ENCODE data around the gene MLX. TPM values are rescaled to one million over a fixed set of nuclear protein-coding genes. Genes with fewer than 3 reads are reported as not detected.

Gene MLX
- total and polyA plus RNA-seq, 12 donors, result 34.2 to 95.0 (median 47.1) TPM

DNA sequence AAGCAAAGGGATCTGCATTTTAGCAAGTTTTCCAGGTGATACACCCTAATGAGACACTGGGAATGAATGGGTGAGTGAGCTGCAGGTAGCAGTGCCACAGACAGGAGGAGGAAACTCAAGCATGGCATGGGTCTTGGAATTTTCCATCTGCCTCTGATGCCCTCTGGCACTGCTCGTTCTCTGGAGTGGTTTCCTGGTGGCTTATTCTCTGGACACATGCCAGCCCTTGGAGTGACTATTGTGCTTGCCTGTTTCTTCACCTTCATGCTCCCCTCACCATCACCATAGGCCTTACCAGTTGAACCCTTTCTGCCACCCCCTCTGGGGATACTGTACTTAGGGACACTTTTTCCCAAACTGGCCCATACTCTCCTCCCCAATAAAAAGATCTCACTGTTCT is 3.4 kb upstream of the MLX start:
- Histone ChIP-seq H3K9me3 (replicated peaks in 1 of 3) (no peaks in the 10 kb centered on the region), H3K4me3 (peak overlapping the region in 1 of 4 donors; percentile 91), H3K27me3 (no peaks in the 10 kb centered on the region), H3K4me1 (replicated peaks in 1 of 2) (peaks cover 35 to 43% of the 10 kb centered on the region in 2 donors), H3K27ac (peak overlapping the region in 4 of 5 donors; percentile 81 to 92 (median 88)), H3K36me3 (replicated peaks in 1 of 2) (peaks cover 0 to 23% of the 10 kb centered on the region in 2 donors)
- 0 to 15% (median 11%) methylated on average over 1 of the region's 1 CpG for WGBS, 4 donors
- TF ChIP-seq, protein P1, sequence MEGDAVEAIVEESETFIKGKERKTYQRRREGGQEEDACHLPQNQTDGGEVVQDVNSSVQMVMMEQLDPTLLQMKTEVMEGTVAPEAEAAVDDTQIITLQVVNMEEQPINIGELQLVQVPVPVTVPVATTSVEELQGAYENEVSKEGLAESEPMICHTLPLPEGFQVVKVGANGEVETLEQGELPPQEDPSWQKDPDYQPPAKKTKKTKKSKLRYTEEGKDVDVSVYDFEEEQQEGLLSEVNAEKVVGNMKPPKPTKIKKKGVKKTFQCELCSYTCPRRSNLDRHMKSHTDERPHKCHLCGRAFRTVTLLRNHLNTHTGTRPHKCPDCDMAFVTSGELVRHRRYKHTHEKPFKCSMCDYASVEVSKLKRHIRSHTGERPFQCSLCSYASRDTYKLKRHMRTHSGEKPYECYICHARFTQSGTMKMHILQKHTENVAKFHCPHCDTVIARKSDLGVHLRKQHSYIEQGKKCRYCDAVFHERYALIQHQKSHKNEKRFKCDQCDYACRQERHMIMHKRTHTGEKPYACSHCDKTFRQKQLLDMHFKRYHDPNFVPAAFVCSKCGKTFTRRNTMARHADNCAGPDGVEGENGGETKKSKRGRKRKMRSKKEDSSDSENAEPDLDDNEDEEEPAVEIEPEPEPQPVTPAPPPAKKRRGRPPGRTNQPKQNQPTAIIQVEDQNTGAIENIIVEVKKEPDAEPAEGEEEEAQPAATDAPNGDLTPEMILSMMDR (IDR thresholded peaks at IDR 0.05), result peak in 1 of 6 experiments; percentile 1
- no peak for TF ChIP-seq POLR2A (IDR thresholded peaks at IDR 0.05)
- intact Hi-C loops (cut with DNase I), result no loop called here
- peak in 6 of 7 donors; percentile 57 to 76 (median 68) for DNase-seq

DNA sequence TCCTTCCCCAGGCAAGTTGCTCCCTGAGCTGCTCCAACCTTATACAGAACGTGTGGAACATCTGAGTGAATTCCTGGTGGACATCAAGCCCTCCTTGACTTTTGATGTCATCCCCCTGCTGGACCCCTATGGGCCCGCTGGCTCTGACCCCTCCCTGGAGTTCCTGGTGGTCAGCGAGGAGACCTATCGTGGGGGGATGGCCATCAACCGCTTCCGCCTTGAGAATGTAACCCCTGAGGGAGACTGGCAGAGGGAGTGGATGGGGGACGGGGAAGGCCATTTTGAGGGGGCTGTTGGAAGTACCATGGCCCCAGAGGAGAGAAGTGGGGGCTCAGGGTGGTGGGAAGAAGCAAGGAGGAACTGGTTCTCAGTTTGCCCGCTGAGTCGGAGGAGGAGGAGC is 3.0 kb upstream of the MLX start:
- Histone ChIP-seq H3K9me3 (replicated peaks in 1 of 3) (no peaks in the 10 kb centered on the region), H3K4me3 (no peak overlapping the region), H3K36me3 (replicated peaks in 1 of 2) (peaks cover 0 to 27% of the 10 kb centered on the region in 2 donors), H3K4me1 (replicated peaks in 1 of 2) (peaks cover 35 to 43% of the 10 kb centered on the region in 2 donors), H3K27ac (peak overlapping the region in 4 of 5 donors; percentile 81 to 92 (median 88)), H3K27me3 (no peaks in the 10 kb centered on the region)
- 75 to 85% (median 78%) methylated on average over 9 of the region's 9 CpGs for WGBS, 4 donors
- no peak for DNase-seq
- intact Hi-C loops (cut with DNase I), result no loop called here
- no peak for TF ChIP-seq POLR2A (IDR thresholded peaks at IDR 0.05)
- TF ChIP-seq, protein P1 (IDR thresholded peaks at IDR 0.05), result no peak

DNA sequence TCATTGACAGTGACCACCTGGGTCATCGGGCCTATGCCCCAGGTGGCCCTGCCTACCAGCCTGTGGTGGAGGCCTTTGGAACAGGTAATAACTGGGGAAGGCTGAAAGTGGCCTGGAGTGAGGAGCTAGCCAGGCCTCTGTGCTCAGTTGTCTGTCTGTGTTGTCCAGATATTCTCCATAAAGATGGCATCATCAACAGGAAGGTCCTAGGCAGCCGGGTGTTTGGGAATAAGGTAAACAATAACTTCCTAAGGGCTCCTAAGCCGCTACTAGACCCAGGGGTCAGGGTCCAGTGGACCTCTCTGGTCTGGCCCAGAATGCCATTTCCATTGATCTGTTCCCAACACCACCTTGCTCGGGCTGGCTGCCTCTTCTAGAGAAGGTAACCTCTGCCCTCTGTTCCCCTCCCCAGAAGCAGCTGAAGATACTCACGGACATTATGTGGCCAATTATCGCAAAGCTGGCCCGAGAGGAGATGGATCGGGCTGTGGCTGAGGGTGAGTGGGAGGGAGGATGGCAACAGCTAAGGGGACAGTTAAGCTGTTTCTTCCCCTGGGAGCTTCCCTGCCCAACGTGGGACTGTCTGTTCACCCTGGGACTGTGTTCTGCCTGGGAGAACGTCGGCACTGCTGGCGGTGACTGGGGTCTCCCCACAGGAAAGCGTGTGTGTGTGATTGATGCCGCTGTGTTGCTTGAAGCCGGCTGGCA is 1.9 kb upstream of the MLX start:
- TF ChIP-seq, protein P1 (IDR thresholded peaks at IDR 0.05), result no peak
- no peak for TF ChIP-seq POLR2A (IDR thresholded peaks at IDR 0.05)
- Histone ChIP-seq H3K36me3 (replicated peaks in 1 of 2) (peaks cover 0 to 37% of the 10 kb centered on the region in 2 donors), H3K4me1 (replicated peaks in 1 of 2) (peaks cover 35 to 43% of the 10 kb centered on the region in 2 donors), H3K27me3 (no peaks in the 10 kb centered on the region), H3K4me3 (no peak overlapping the region), H3K9me3 (replicated peaks in 1 of 3) (no peaks in the 10 kb centered on the region), H3K27ac (no peak overlapping the region)
- intact Hi-C loops (cut with DNase I), result no loop called here
- no peak for DNase-seq
- WGBS, 4 donors, result 89 to 92% (median 90%) methylated on average over 14 to 15 of the region's 15 CpGs

DNA sequence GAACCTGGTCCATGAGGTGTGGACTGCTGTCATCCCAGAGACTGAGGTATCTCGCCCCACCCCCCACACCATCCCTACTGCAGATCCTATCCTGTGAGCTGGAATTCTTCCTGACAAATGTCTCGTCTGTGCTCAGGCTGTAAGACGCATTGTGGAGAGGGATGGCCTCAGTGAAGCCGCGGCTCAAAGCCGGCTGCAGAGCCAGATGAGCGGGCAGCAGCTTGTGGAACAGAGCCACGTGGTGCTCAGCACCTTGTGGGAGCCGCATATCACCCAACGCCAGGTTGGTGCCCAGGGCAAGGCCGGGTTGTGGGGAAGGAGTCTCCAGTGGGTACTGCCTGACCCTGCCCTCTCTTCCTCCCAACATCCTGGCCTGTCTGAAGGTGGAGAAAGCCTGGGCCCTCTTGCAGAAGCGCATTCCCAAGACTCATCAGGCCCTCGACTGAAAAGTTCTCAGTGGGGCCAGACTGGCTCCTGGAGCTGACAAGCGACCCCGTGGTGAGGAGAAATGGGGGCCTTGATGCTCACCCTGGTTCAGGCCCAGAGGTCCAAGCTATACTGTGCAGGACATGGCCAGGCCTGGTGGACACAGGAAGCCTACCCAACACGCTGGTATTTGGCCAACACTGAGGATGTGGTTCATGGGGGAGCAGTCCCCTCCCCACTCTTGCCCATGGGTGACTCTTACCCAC is 1.2 kb upstream of the MLX start:
- H3K4me3 ChIP-seq, result no peak overlapping the region
- peak overlapping the region in 3 of 5 donors; percentile 92 to 94 (median 92) for H3K27ac ChIP-seq
- intact Hi-C loops (cut with DNase I), result no loop called here
- TF ChIP-seq, protein P1 (IDR thresholded peaks at IDR 0.05), result no peak
- TF ChIP-seq POLR2A (IDR thresholded peaks at IDR 0.05), result no peak
- peaks cover 35 to 43% of the 10 kb centered on the region in 2 donors for H3K4me1 ChIP-seq (replicated peaks in 1 of 2)
- no peaks in the 10 kb centered on the region for H3K27me3 ChIP-seq
- WGBS, 4 donors, result 85 to 95% (median 89%) methylated on average over 11 to 16 of the region's 16 CpGs
- peaks cover 0 to 44% of the 10 kb centered on the region in 2 donors for H3K36me3 ChIP-seq (replicated peaks in 1 of 2)
- no peak for DNase-seq
- H3K9me3 ChIP-seq (replicated peaks in 1 of 3), result no peaks in the 10 kb centered on the region
